GM12873 (cell line): ENCODE data around the gene HLA-DMB.

Source experiments
- CTCF ChIP-seq: IDR thresholded peaks from 2 replicates; pipeline ENCODE4 v1.5.1; 2012; ENCODE audit warnings: low read depth, mild to moderate bottlenecking, moderate library complexity, low read length, control low read depth; ENCODE audit not compliant: insufficient read depth; ENCODE audit errors: missing control alignments

Gene HLA-DMB

DNA sequence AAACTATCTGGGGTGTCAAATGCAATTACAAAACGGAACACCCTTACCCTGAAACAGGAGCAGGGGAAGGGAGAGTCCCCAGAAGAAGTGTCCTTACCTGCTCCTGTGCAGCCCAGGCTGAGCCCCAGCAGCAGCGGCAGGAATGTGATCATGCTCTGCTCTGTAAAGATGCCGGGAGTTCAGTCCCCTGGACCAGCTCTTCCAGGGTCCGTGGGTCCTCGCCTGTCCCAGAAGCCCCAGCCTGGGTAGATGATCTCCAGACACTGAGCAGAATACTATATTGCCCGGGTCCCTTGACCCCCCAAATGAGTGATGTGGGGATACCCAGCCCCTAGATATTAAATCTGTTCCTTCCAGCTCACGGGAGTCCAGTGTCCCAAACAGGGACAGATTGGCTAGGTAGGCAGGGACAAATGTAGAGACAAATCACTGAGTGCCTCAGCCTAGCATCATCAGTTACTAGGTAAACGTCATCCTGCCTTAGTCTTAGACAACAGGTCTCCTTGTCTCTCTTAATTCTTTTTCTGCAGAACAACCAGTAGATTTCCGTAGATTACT lies at the start of gene HLA-DMB:
TSS of gene HLA-DMB (minus strand) at position 373 of the 558 bp plus-strand sequence. CDS start at position 152, 221 bp downstream.
- TF ChIP-seq CTCF = no peak

DNA sequence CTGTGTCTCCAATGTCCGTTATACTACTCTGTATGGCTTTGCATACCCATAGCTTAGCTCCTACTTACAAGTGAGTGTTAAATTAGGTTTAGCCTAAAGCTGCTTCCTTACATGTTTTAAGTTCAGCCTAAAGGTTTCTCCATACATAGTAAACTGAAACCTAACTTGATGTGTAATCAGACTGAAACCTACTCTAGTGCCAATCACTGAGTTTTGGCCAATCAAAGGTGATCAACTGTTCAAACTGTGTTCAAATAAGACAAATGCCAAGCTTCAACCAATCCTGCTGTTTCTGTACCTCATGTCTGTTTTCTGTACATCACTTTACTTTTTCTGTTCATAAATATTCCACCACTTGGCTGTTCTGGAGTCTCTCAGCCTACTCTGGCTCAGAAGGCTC lies 48.5 kb upstream of the HLA-DMB start:
- TF ChIP-seq CTCF = no peak

DNA sequence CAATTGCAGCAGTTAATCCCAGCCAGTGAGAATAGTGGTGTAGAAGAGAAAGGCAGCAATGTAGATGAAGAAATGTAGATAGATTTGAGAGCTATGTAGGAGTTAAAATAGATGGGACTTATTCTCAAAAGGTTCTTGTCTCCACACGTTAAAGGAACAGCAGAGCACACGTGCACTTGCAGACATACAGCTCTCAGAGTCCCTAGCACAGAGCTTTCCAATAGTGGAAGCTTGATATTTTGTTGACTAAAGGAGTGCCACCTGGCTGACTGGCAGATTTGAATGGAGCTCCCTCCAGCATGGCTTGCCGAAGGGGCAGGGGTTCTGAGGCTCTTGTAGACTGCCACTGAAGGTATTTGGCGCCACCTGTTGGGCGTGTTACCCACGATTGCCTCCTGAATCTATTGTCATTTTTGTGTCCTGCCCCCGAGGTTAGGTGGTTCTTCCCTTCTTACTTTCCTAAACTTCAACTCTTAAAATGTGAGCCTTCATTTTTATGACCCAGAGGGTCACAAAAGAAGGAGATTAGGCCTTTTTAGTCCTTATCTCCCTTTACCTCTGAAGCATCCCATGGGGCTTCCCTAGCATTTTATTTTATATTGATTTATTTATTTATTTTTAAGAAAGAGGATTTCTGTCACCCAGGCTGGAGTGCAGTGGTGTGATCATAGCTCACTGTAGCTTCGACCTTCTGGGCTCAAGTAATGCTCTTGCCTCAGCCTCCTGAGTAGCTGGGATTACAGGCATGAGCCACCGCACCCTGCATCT lies 44.0 kb upstream of the HLA-DMB start:
- peak; percentile 94 for TF ChIP-seq CTCF

GRCh38 chr6:32983964-32984621 lies 43.3 kb upstream of the HLA-DMB start:
- no peak for TF ChIP-seq CTCF

- TF ChIP-seq CTCF = no peak
Observed at GRCh38 chr6:32983493-32983848, 42.6 kb upstream of the HLA-DMB start.

- no peak for TF ChIP-seq CTCF
Observed at GRCh38 chr6:32982702-32983492, 42.1 kb upstream of the HLA-DMB start.
